ENCODE measurements around the gene PFKM. TPM values are rescaled to one million over a fixed set of nuclear protein-coding genes. Genes with fewer than 3 reads are reported as not detected.

PFKM gene
- total and polyA plus RNA-seq, 5 donors from 2014 or later = 4.6 to 13.6 (median 6.0) TPM

GRCh38 chr12:48183876-48184548 lies 64.8 kb downstream of the PFKM start:
- Mint-ChIP-seq H3K27ac (no peak overlapping the region), H3K9me3 (no peaks in the 10 kb centered on the region), H3K4me3 (peak overlapping the region; percentile 88 to 95 (median 92)), H3K36me3 (no peaks in the 10 kb centered on the region), H3K4me1 (peaks cover 0 to 24% (median 5%) of the 10 kb centered on the region in 4 donors), H3K27me3 (peaks cover 77% of the 10 kb centered on the region)
- Histone ChIP-seq H3K27me3 (ENCODE audit: control insufficient read depth, insufficient read depth, low read length) (peaks cover 17% of the 10 kb centered on the region), H3K4me3 (ENCODE audit: low read depth, low read length) (no peak overlapping the region), H3K9me3 (ENCODE audit: control insufficient read depth in 2 of 2, low read length in 2 of 2) (no peaks in the 10 kb centered on the region), H3K4me1 (ENCODE audit: control insufficient read depth, insufficient read depth, low read length, poor library complexity, severe bottlenecking) (peaks cover 25% of the 10 kb centered on the region), H3K36me3 (ENCODE audit: control insufficient read depth, insufficient read depth, low read length) (no peaks in the 10 kb centered on the region), H3K27ac (ENCODE audit: insufficient read depth, low read length, poor library complexity, severe bottlenecking) (no peak overlapping the region)
- no peak for ATAC-seq (ENCODE audit: low read depth in 2 of 2)
- peak in 1 of 3 donors; percentile 4 for DNase-seq

GRCh38 chr12:48184549-48184922 lies 65.4 kb downstream of the PFKM start:
- no peaks in the 10 kb centered on the region for H3K36me3 Mint-ChIP-seq
- ATAC-seq (ENCODE audit: low read depth in 2 of 2) (no peak), DNase-seq (no peak)
- H3K4me3 ChIP-seq (ENCODE audit: low read depth, low read length) = no peak overlapping the region
- no peaks in the 10 kb centered on the region for H3K9me3 ChIP-seq (ENCODE audit: control insufficient read depth in 2 of 2, low read length in 2 of 2)
- no peaks in the 10 kb centered on the region for H3K36me3 ChIP-seq (ENCODE audit: control insufficient read depth, insufficient read depth, low read length)
- peaks cover 77% of the 10 kb centered on the region for H3K27me3 Mint-ChIP-seq
- H3K4me1 ChIP-seq (ENCODE audit: control insufficient read depth, insufficient read depth, low read length, poor library complexity, severe bottlenecking) = peaks cover 25% of the 10 kb centered on the region
- peaks cover 17% of the 10 kb centered on the region for H3K27me3 ChIP-seq (ENCODE audit: control insufficient read depth, insufficient read depth, low read length)
- H3K27ac ChIP-seq (ENCODE audit: insufficient read depth, low read length, poor library complexity, severe bottlenecking) = no peak overlapping the region
- no peaks in the 10 kb centered on the region for H3K9me3 Mint-ChIP-seq
- H3K4me3 Mint-ChIP-seq = peak overlapping the region; percentile 64 to 88 (median 77)
- peak overlapping the region in 1 of 3 donors; percentile 43 for H3K27ac Mint-ChIP-seq
- peaks cover 0 to 24% (median 7%) of the 10 kb centered on the region in 4 donors for H3K4me1 Mint-ChIP-seq

GRCh38 chr12:48185181-48185919 lies 66.2 kb downstream of the PFKM start:
- ATAC-seq (ENCODE audit: low read depth in 2 of 2) (no peak), DNase-seq (no peak)
- no peaks in the 10 kb centered on the region for H3K36me3 ChIP-seq (ENCODE audit: control insufficient read depth, insufficient read depth, low read length)
- no peak overlapping the region for H3K4me3 ChIP-seq (ENCODE audit: low read depth, low read length)
- H3K27me3 Mint-ChIP-seq = peaks cover 76% of the 10 kb centered on the region
- H3K9me3 ChIP-seq (ENCODE audit: control insufficient read depth in 2 of 2, low read length in 2 of 2) = no peaks in the 10 kb centered on the region
- no peak overlapping the region for H3K27ac ChIP-seq (ENCODE audit: insufficient read depth, low read length, poor library complexity, severe bottlenecking)
- peak overlapping the region in 1 of 3 donors; percentile 38 for H3K27ac Mint-ChIP-seq
- H3K4me1 ChIP-seq (ENCODE audit: control insufficient read depth, insufficient read depth, low read length, poor library complexity, severe bottlenecking) = peaks cover 25% of the 10 kb centered on the region
- H3K4me1 Mint-ChIP-seq = peaks cover 0 to 24% (median 9%) of the 10 kb centered on the region in 4 donors
- H3K27me3 ChIP-seq (ENCODE audit: control insufficient read depth, insufficient read depth, low read length) = peaks cover 19% of the 10 kb centered on the region
- H3K36me3 Mint-ChIP-seq = no peaks in the 10 kb centered on the region
- peak overlapping the region; percentile 64 to 88 (median 77) for H3K4me3 Mint-ChIP-seq
- H3K9me3 Mint-ChIP-seq = no peaks in the 10 kb centered on the region

- no peak overlapping the region for H3K4me3 Mint-ChIP-seq
- no peak overlapping the region for H3K4me3 ChIP-seq (ENCODE audit: low read depth, low read length)
- no peaks in the 10 kb centered on the region for H3K36me3 Mint-ChIP-seq
- H3K4me1 ChIP-seq (ENCODE audit: control insufficient read depth, insufficient read depth, low read length, poor library complexity, severe bottlenecking) = peaks cover 18% of the 10 kb centered on the region
- H3K9me3 Mint-ChIP-seq = no peaks in the 10 kb centered on the region
- peak overlapping the region in 1 of 3 donors; percentile 75 for H3K27ac Mint-ChIP-seq
- no peaks in the 10 kb centered on the region for H3K36me3 ChIP-seq (ENCODE audit: control insufficient read depth, insufficient read depth, low read length)
- H3K4me1 Mint-ChIP-seq = peaks cover 0 to 11% (median 6%) of the 10 kb centered on the region in 4 donors
- no peak for ATAC-seq (ENCODE audit: low read depth in 2 of 2)
- peaks cover 13% of the 10 kb centered on the region for H3K27me3 ChIP-seq (ENCODE audit: control insufficient read depth, insufficient read depth, low read length)
- peaks cover 59% of the 10 kb centered on the region for H3K27me3 Mint-ChIP-seq
- no peaks in the 10 kb centered on the region for H3K9me3 ChIP-seq (ENCODE audit: control insufficient read depth in 2 of 2, low read length in 2 of 2)
- H3K27ac ChIP-seq (ENCODE audit: insufficient read depth, low read length, poor library complexity, severe bottlenecking) = no peak overlapping the region
- DNase-seq = no peak
Measured at GRCh38 chr12:48187916-48188695, 68.9 kb downstream of the PFKM start.

GRCh38 chr12:48189331-48190125 lies 70.4 kb downstream of the PFKM start:
- Histone ChIP-seq H3K36me3 (ENCODE audit: control insufficient read depth, insufficient read depth, low read length) (no peaks in the 10 kb centered on the region), H3K27me3 (ENCODE audit: control insufficient read depth, insufficient read depth, low read length) (peaks cover 22% of the 10 kb centered on the region), H3K27ac (ENCODE audit: insufficient read depth, low read length, poor library complexity, severe bottlenecking) (no peak overlapping the region), H3K4me3 (ENCODE audit: low read depth, low read length) (no peak overlapping the region), H3K9me3 (ENCODE audit: control insufficient read depth in 2 of 2, low read length in 2 of 2) (no peaks in the 10 kb centered on the region), H3K4me1 (ENCODE audit: control insufficient read depth, insufficient read depth, low read length, poor library complexity, severe bottlenecking) (peaks cover 4% of the 10 kb centered on the region)
- H3K4me1 Mint-ChIP-seq = peaks cover 0 to 7% (median 3%) of the 10 kb centered on the region in 4 donors
- peaks cover 58% of the 10 kb centered on the region for H3K27me3 Mint-ChIP-seq
- H3K9me3 Mint-ChIP-seq = no peaks in the 10 kb centered on the region
- peak overlapping the region in 2 of 4 donors; percentile 6 to 69 for H3K4me3 Mint-ChIP-seq
- no peak overlapping the region for H3K27ac Mint-ChIP-seq
- no peaks in the 10 kb centered on the region for H3K36me3 Mint-ChIP-seq
- DNase-seq (peak; percentile 52 to 75 (median 68)), ATAC-seq (ENCODE audit: low read depth in 2 of 2) (peak; percentile 81 to 84)

- Mint-ChIP-seq H3K27ac (no peak overlapping the region), H3K4me3 (no peak overlapping the region), H3K4me1 (peaks cover 0 to 7% (median under 1%) of the 10 kb centered on the region in 4 donors), H3K27me3 (peaks cover 43% of the 10 kb centered on the region), H3K9me3 (no peaks in the 10 kb centered on the region), H3K36me3 (no peaks in the 10 kb centered on the region)
- Histone ChIP-seq H3K36me3 (ENCODE audit: control insufficient read depth, insufficient read depth, low read length) (no peaks in the 10 kb centered on the region), H3K4me1 (ENCODE audit: control insufficient read depth, insufficient read depth, low read length, poor library complexity, severe bottlenecking) (no peaks in the 10 kb centered on the region), H3K4me3 (ENCODE audit: low read depth, low read length) (no peak overlapping the region), H3K27ac (ENCODE audit: insufficient read depth, low read length, poor library complexity, severe bottlenecking) (no peak overlapping the region), H3K27me3 (ENCODE audit: control insufficient read depth, insufficient read depth, low read length) (peaks cover 14% of the 10 kb centered on the region), H3K9me3 (ENCODE audit: control insufficient read depth in 2 of 2, low read length in 2 of 2) (no peaks in the 10 kb centered on the region)
- DNase-seq (no peak), ATAC-seq (ENCODE audit: low read depth in 2 of 2) (no peak)
Measured at GRCh38 chr12:48191096-48191495, 71.9 kb downstream of the PFKM start.

- H3K27ac Mint-ChIP-seq = no peak overlapping the region
- DNase-seq (no peak), ATAC-seq (ENCODE audit: low read depth in 2 of 2) (no peak)
- no peak overlapping the region for H3K4me3 Mint-ChIP-seq
- Histone ChIP-seq H3K27ac (ENCODE audit: insufficient read depth, low read length, poor library complexity, severe bottlenecking) (no peak overlapping the region), H3K4me3 (ENCODE audit: low read depth, low read length) (no peak overlapping the region), H3K27me3 (ENCODE audit: control insufficient read depth, insufficient read depth, low read length) (peaks cover 14% of the 10 kb centered on the region), H3K4me1 (ENCODE audit: control insufficient read depth, insufficient read depth, low read length, poor library complexity, severe bottlenecking) (peaks cover 8% of the 10 kb centered on the region), H3K36me3 (ENCODE audit: control insufficient read depth, insufficient read depth, low read length) (no peaks in the 10 kb centered on the region), H3K9me3 (ENCODE audit: control insufficient read depth in 2 of 2, low read length in 2 of 2) (no peaks in the 10 kb centered on the region)
- H3K36me3 Mint-ChIP-seq = no peaks in the 10 kb centered on the region
- H3K9me3 Mint-ChIP-seq = peaks cover 0 to 2% (median 0%) of the 10 kb centered on the region in 7 donors
- peaks cover 5 to 15% (median 7%) of the 10 kb centered on the region in 4 donors for H3K4me1 Mint-ChIP-seq
- peaks cover 35% of the 10 kb centered on the region for H3K27me3 Mint-ChIP-seq
Measured at GRCh38 chr12:48192861-48193260, 73.7 kb downstream of the PFKM start.

Data from CD4-positive, CD25-positive, alpha-beta regulatory T cell (primary cell).